ENCODE data around the gene P2RY14.

- TF ChIP-seq EZH2 (IDR thresholded peaks at IDR 0.05; ENCODE audit: low read depth) (no peak), CTCF (conservative IDR thresholded peaks at IDR 0.05) (no peak)
Measured at GRCh38 chr3:151182349-151183079, 95.8 kb downstream of the P2RY14 start.

Data from PC-9 (cell line).